ENCODE data around the gene TEAD1. TPM values are rescaled to one million over a fixed set of nuclear protein-coding genes. Genes with fewer than 3 reads are reported as not detected.

The TEAD1 gene
- total and polyA plus RNA-seq, 2 donors (not counting 3 experiments of a cell fraction or from before 2014, with no cell fraction given) = 15.3 to 49.0 TPM

DNA sequence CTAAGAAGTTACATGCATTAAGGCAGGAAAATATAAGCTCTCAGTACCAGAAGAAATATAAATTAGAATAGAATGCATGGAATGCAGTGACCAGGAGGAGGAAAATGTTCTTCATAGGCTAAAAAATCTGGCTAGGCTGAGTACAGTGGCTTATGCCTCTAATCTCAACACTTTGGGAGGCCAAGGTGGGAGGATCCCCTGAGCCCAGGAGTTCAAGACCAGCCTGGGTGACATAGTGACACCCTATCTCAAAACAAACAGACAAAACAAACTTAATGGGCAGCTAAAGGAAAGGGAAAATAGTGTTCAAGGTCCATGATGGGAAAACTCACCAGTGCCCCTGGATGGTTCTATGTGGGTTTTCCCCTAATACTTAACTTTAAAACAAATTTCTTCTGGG is 256.6 kb downstream of the TEAD1 start:
- Histone ChIP-seq H3K36me3 (ENCODE audit: control insufficient read depth in 2 of 2, extremely low read depth in 1 of 2, insufficient read depth in 2 of 2, low read length in 2 of 2) (peaks cover 0 to 2% of the 10 kb centered on the region in 2 experiments), H3K4me2 (ENCODE audit: insufficient read depth, low read length) (no peak overlapping the region), H3K27ac (ENCODE audit: insufficient read depth, low read depth, low read length) (no peak overlapping the region), H4K20me1 (replicated peaks; ENCODE audit: control insufficient read depth, extremely low read depth, insufficient read depth, low read length) (no peaks in the 10 kb centered on the region), H3K9ac (replicated peaks; ENCODE audit: extremely low read depth, insufficient read depth, low read length) (no peak overlapping the region), H2AFZ (ENCODE audit: low read depth, low read length) (no peak overlapping the region), H3K4me1 (ENCODE audit: control insufficient read depth, extremely low read depth, insufficient read depth, low read length) (no peaks in the 10 kb centered on the region), H3K4me3 (replicated peaks in 1 of 3; ENCODE audit: insufficient read depth in 1 of 3, low read depth in 1 of 3, low read length in 3 of 3) (no peak overlapping the region), H3K27me3 (ENCODE audit: control insufficient read depth in 2 of 2, insufficient read depth in 2 of 2, low read length in 2 of 2) (no peaks in the 10 kb centered on the region), H3K79me2 (ENCODE audit: control insufficient read depth, insufficient read depth, low read length) (no peaks in the 10 kb centered on the region), H3K9me3 (replicated peaks; ENCODE audit: control insufficient read depth, insufficient read depth, low read length) (no peaks in the 10 kb centered on the region), H3K9me1 (replicated peaks; ENCODE audit: control insufficient read depth, extremely low read depth, insufficient read depth, low read length) (no peaks in the 10 kb centered on the region)
- no TSS peak for BruUV-seq (replicated peaks)
- FAIRE-seq (no peak), DNase-seq (ENCODE audit: low read depth, low spot score) (no peak)
- dilution Hi-C loops (cut with MboI; ENCODE audit: extremely low pct_ligation_motif_present, low sequenced_read_pairs) = no loop called here
- ChIA-PET POLR2A (no interaction called here), CTCF (interaction anchor here (1.0 to 2.1 kb wide), 4 partner anchors 11 to 600 kb away, joined by 3 to 5 read pairs (median 4); no protein-coding TSS in a partner anchor)
- TF ChIP-seq GATA2 (IDR thresholded peaks at IDR 0.05; ENCODE audit: insufficient read depth, insufficient read length, low read depth, low read length) = no peak
- TF ChIP-seq, protein P1, sequence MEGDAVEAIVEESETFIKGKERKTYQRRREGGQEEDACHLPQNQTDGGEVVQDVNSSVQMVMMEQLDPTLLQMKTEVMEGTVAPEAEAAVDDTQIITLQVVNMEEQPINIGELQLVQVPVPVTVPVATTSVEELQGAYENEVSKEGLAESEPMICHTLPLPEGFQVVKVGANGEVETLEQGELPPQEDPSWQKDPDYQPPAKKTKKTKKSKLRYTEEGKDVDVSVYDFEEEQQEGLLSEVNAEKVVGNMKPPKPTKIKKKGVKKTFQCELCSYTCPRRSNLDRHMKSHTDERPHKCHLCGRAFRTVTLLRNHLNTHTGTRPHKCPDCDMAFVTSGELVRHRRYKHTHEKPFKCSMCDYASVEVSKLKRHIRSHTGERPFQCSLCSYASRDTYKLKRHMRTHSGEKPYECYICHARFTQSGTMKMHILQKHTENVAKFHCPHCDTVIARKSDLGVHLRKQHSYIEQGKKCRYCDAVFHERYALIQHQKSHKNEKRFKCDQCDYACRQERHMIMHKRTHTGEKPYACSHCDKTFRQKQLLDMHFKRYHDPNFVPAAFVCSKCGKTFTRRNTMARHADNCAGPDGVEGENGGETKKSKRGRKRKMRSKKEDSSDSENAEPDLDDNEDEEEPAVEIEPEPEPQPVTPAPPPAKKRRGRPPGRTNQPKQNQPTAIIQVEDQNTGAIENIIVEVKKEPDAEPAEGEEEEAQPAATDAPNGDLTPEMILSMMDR (IDR thresholded peaks at IDR 0.05; ENCODE audit: extremely low read depth in 1 of 2, insufficient read depth in 1 of 2, low read depth in 1 of 2, low read length in 2 of 2) = no peak
- TF ChIP-seq EZH2 (IDR thresholded peaks at IDR 0.05; ENCODE audit: borderline replicate concordance, low read depth, low read length, severe bottlenecking) = no peak
- TF ChIP-seq JUN (IDR thresholded peaks at IDR 0.05; ENCODE audit: borderline replicate concordance, insufficient read depth, insufficient read length, low read depth) = no peak
- TF ChIP-seq MAX (IDR thresholded peaks at IDR 0.05; ENCODE audit: insufficient read depth, insufficient read length) = no peak
- no peak for TF ChIP-seq FOS (IDR thresholded peaks at IDR 0.05; ENCODE audit: borderline replicate concordance, insufficient read depth, low read length)
- no peak for TF ChIP-seq POLR2A (IDR thresholded peaks at IDR 0.05; ENCODE audit: low read depth, low read length)
- TF ChIP-seq MYC (IDR thresholded peaks at IDR 0.05; ENCODE audit: low read depth, low read length) = no peak
- TF ChIP-seq POLR2AphosphoS5 (IDR thresholded peaks at IDR 0.05; ENCODE audit: insufficient read depth, low read depth, low read length) = no peak
- intact Hi-C loops (cut with micrococcal nuclease) = no loop called here
